KMS-11 (cell line): ENCODE results near the gene NDUFAF3.

Experiments
- H2AFZ ChIP-seq: fragments of 200-600 bp; sonication (generic); 2 replicates; pipeline ENCODE4 v1.6.1; 2016; ENCODE audit warnings: antibody characterized with exemption, mixed run types, low read depth
- H3K27ac ChIP-seq: fragments of 200-600 bp; sonication (generic); 2 replicates; pipeline ENCODE4 v1.6.1; 2016; ENCODE audit warnings: mild to moderate bottlenecking, mixed run types
- H3K27me3 ChIP-seq: fragments of 200-600 bp; sonication (generic); 2 replicates; pipeline ENCODE4 v1.6.1; 2017; ENCODE audit warnings: mild to moderate bottlenecking, low read depth, mixed run types, moderate library complexity; ENCODE audit not compliant: insufficient read depth
- H3K36me3 ChIP-seq: fragments of 200-600 bp; sonication (generic); 2 replicates; pipeline ENCODE4 v1.6.1; 2017; ENCODE audit warnings: mild to moderate bottlenecking, mixed run types; ENCODE audit not compliant: insufficient read depth
- H3K4me1 ChIP-seq: fragments of 200-600 bp; sonication (generic); 2 replicates; pipeline ENCODE4 v1.6.1; 2016; ENCODE audit warnings: mild to moderate bottlenecking, low read depth, mixed run types; ENCODE audit not compliant: poor library complexity, severe bottlenecking
- H3K4me2 ChIP-seq: fragments of 200-600 bp; sonication (generic); 2 replicates; pipeline ENCODE4 v1.7.0; 2016; ENCODE audit warnings: mild to moderate bottlenecking, mixed run types
- H3K4me3 ChIP-seq: fragments of 200-600 bp; sonication (generic); IDR thresholded peaks from 2 replicates; pipeline ENCODE4 v1.6.1; 2017; ENCODE audit warnings: low read depth, low read length, mixed read lengths; ENCODE audit not compliant: insufficient read depth
- H3K79me2 ChIP-seq: fragments of 200-600 bp; sonication (generic); 2 replicates; pipeline ENCODE4 v1.6.1; 2016; ENCODE audit warnings: low read depth, mixed run types; ENCODE audit not compliant: insufficient read depth
- H3K9ac ChIP-seq: fragments of 200-600 bp; sonication (generic); 2 replicates; pipeline ENCODE4 v1.6.1; 2016; ENCODE audit warnings: mild to moderate bottlenecking, mixed run types
- H4K20me1 ChIP-seq: fragments of 200-600 bp; sonication (generic); 2 replicates; pipeline ENCODE4 v1.6.1; 2016; ENCODE audit warnings: mild to moderate bottlenecking, mixed run types; ENCODE audit not compliant: insufficient read depth
- CTCF ChIP-seq: fragments of 200-600 bp; sonication (generic); conservative IDR thresholded peaks from 2 replicates; pipeline ENCODE4 v1.6.1; 2017; ENCODE audit warnings: low read depth, mild to moderate bottlenecking, antibody characterized with exemption, low read length, moderate library complexity, mixed read lengths

The NDUFAF3 gene

GRCh38 chr3:48991851-48992545 is 29.9 kb upstream of the NDUFAF3 start:
- Histone ChIP-seq H2AFZ (no peak overlapping the region), H3K9ac (no peak overlapping the region), H3K79me2 (peaks cover 11% of the 10 kb centered on the region; the same call in 1 of the 2 replicates), H3K36me3 (no peaks in the 10 kb centered on the region), H3K4me1 (peaks cover 16% of the 10 kb centered on the region), H3K27ac (no peak overlapping the region), H3K4me3 (no peak overlapping the region), H3K27me3 (no peaks in the 10 kb centered on the region), H4K20me1 (no peaks in the 10 kb centered on the region), H3K4me2 (peak overlapping the region; percentile 74; the same call in 1 of the 2 replicates)
- no peak for TF ChIP-seq CTCF

- Histone ChIP-seq H3K4me2 (no peak overlapping the region), H3K36me3 (no peaks in the 10 kb centered on the region), H3K79me2 (peaks cover 11% of the 10 kb centered on the region; the same call in 1 of the 2 replicates), H3K27ac (no peak overlapping the region), H3K27me3 (no peaks in the 10 kb centered on the region), H3K4me3 (no peak overlapping the region), H3K9ac (no peak overlapping the region), H3K4me1 (peaks cover 11% of the 10 kb centered on the region), H4K20me1 (no peaks in the 10 kb centered on the region), H2AFZ (no peak overlapping the region)
- TF ChIP-seq CTCF, result no peak
These were observed 28.1 kb upstream of the NDUFAF3 start for GRCh38 chr3:48993834-48994233.

- H2AFZ ChIP-seq, result no peak overlapping the region
- no peaks in the 10 kb centered on the region for H3K27me3 ChIP-seq
- H3K4me2 ChIP-seq, result no peak overlapping the region
- H3K27ac ChIP-seq, result no peak overlapping the region
- TF ChIP-seq CTCF, result no peak
- H3K9ac ChIP-seq, result no peak overlapping the region
- peaks cover 25% of the 10 kb centered on the region for H3K4me1 ChIP-seq
- H3K36me3 ChIP-seq, result no peaks in the 10 kb centered on the region
- H4K20me1 ChIP-seq, result no peaks in the 10 kb centered on the region
- no peak overlapping the region for H3K4me3 ChIP-seq
- H3K79me2 ChIP-seq, result no peaks in the 10 kb centered on the region; the same call in 1 of the 2 replicates
These were observed 25.3 kb upstream of the NDUFAF3 start for GRCh38 chr3:48996640-48997039.

GRCh38 chr3:48997102-48997635 is 24.8 kb upstream of the NDUFAF3 start:
- Histone ChIP-seq H3K4me2 (no peak overlapping the region), H3K9ac (no peak overlapping the region), H3K27ac (no peak overlapping the region), H2AFZ (no peak overlapping the region), H3K79me2 (no peaks in the 10 kb centered on the region; the same call in 1 of the 2 replicates), H3K4me1 (peaks cover 25% of the 10 kb centered on the region), H4K20me1 (no peaks in the 10 kb centered on the region), H3K36me3 (no peaks in the 10 kb centered on the region), H3K27me3 (no peaks in the 10 kb centered on the region), H3K4me3 (no peak overlapping the region)
- TF ChIP-seq CTCF, result no peak
